Activated effector memory CD4-positive, alpha-beta T cell treated with Interleukin-2 at 50 U/mL for 16 hours (primary cell): ENCODE results near the gene INPP1.
"Not testable (repeated sequence)": the region's sequence is repeated elsewhere in the genome, so short reads cannot be mapped to it uniquely, and the experiment has no call there.

Experiments used
- DNase-seq: peaks from one replicate; pipeline ENCODE4 v3.0.0-alpha.2; 2020

INPP1 gene, protein sequence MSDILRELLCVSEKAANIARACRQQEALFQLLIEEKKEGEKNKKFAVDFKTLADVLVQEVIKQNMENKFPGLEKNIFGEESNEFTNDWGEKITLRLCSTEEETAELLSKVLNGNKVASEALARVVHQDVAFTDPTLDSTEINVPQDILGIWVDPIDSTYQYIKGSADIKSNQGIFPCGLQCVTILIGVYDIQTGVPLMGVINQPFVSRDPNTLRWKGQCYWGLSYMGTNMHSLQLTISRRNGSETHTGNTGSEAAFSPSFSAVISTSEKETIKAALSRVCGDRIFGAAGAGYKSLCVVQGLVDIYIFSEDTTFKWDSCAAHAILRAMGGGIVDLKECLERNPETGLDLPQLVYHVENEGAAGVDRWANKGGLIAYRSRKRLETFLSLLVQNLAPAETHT

DNA sequence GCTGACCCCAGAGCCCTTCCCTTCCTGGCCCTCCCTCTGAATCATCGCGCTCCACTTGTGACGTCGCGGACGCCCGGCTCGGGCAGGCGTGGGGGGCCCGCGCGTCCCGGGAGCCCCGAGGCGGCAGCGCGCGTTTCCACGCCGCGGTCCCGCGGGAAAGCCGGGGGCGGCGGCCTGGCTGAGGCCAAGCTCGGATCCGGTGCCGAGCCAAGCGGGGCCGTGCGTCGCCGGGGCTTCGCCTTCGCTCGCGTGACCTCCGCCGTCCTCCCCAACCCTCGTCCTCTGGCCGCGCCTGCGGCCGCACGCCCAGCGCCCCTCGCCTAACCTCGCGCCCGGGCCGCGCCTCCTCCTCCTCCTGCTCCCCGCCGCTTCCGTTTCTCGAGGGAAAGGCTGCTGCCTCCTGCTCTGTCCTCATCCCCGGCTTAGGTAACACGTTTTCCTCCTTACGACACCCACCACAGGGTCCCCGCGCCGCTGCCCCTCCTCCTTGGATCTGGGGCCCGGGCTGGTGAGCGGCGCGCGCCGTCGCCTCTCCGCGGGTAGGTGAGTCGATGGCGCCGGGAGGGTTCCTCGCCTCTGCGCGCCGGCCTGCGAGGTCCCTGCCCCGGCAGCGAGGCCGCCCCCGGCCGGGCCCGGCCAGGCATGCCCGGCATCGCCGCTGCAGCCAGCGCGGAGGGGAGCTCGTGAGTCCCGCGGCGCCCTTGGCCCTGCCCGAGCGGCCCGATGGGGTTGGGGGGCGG lies at the start of gene INPP1:
Gene INPP1, plus strand, starts transcription at position 54 of the 740 bp plus-strand sequence. CDS start 16,514 bp downstream, outside the sequence.
- peak; percentile 10 for DNase-seq

DNA sequence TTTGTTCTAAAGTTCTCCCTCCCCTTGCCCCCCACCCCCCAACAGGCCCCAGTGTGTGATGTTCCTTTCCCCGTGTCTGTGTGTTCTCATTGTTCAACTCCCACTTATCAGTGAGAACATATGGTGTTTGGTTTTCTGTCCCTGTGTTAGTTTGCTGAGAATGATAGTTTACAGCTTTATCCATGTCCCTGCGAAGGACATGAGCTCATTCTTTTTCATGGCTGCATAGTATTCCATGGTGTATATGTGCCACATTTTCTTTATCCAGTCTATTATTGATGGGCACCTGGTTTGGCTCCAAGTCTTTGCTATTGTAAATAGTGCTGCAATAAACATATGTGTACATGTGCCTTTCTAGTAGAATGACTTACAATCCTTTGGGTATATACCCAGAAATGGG lies 45.5 kb upstream of the INPP1 start:
- DNase-seq: not testable (repeated sequence)

DNA sequence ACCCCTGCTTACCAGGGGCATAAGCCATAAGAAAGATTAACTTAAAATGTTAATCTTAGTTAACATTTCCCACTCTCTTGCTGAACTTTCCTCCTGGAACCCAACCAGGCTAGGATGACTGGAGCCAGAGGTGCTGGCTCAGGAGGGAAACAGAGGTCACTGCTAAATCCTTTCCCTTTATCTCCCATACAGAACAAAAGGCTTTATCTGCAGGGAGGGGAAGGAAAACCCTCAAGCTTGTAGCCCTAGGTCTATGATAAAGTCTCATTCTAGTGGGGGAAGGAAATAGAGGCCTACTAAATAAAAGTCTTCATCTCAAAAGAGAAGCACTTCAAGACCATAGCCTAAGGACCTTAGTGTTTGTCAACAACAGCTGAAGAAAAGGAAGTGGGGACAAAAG lies 42.4 kb upstream of the INPP1 start:
- DNase-seq: no peak

DNA sequence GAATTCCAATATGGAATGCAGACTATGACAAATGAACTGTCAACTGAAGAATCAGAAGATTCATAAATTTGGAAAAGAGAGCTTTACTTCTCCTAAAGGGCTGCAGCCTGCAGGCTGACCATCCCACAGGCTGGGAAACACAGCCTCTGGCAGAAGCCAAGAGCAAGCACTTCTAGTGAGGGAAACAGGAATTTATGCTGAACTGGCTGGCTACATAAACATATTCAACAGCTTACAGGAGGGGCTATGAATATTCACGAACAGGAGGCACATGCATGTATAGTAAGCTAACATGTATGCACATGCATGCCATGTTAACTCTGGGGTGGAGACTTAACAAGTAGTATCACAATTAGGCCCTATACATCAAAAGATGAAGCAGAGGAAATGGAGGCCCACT lies 41.3 kb upstream of the INPP1 start:
- no peak for DNase-seq

DNA sequence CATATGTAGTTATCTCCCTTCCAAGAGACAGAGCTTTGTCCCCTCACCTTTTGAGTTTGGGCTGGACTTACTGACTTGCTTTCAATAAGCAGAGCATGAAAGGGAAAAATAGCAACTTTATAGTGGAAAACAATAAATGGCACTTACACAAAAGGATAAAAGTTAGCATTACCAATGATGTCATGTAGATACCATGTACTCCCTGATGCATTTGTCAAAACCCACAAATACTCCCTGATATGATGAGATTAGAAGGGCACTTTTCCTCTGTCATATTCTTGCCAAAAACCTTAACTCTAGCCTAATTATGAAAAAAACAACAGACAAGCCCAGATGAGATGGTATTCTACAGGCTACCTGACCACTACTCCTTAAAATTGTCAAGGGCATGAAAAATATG lies 39.7 kb upstream of the INPP1 start:
- DNase-seq: no peak

DNA sequence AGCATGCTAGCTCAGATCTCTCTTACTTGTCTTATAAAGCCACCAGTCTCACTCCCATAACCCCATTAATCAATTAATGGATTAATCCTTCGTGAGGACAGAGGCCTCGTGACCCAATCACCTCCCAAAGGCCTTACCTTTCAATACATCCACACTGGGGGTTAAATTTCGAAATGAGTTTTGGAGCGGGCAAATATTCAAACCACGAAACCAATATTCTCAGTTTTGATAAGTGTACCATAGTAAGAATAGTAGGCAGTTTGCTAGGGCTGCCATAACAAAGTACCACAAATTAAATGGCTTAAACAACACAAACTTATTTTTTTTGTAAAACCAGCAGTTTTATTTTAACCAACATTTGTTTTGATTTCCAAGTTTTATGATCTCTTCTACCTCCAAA lies 39.0 kb upstream of the INPP1 start:
- DNase-seq: no peak

DNA sequence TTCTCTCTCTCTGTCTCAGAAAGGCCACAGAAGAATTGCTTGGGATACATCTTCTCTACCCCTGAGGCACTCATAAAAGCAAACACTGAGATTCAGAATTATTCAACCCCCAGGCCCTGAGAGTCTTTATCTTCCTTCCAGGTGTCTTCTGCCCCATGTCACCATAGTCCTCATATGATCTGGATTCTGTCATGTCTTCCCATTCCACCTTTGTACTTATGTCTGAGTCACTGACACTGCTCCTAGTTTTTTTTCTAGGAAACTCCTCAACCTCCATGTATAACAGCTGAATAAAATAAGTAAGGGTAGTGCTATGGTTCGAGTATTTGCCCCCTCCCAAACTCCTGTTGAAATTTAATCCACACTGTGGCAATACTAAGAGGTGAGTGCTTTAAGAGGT lies 35.4 kb upstream of the INPP1 start:
- DNase-seq: no peak

DNA sequence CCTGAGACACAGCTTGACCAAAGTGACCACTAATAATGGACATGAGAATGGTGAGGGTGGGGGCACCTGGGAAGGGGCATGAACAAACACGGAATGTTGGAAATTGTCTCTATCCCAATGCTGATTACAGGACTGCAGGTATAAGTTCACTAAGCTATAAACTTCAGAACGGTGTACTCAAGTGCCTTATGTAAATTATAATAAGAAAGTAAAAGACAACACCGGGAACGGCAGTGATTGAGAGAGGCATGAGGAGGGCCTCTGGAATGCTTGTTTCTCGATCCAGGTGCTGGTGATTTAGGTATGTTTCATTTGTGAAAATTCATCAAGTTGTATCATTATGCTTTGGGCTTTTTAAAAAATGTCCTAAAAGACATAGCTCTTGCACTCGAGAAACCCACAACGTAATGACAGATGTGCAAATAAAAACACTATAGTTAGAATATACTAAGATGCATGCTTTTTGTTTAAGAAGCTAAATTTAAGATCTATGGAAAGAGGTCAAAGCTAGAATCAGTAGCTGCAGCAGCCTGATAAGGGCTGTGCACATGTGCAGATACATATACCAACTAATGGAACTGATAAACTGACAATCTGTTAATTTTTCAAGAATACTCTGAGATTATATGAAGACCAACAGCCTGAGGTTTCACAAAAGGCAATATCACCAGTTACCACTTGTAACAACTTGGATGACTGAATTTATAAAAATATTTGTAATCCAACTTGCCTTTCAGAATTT lies 31.3 kb upstream of the INPP1 start:
- no peak for DNase-seq

DNA sequence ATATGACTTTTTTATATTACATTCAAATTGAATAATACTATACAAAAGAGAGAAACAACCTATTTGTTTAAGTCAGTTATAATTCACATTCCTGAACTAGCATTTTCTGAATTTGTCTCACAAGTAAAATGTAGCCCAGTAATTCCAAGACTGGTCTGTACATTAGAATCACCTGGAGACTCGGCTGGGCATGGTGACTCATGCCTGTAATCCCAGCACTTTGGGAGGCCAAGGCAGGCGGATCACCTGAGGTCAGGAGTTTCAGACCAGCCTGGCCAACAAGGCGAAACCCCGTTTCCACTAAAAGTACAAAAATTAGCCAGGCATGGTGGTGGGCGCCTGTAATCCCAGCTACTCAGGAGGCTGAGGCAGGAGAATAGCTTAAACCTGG lies 30.8 kb upstream of the INPP1 start:
- DNase-seq: not testable (repeated sequence)

DNA sequence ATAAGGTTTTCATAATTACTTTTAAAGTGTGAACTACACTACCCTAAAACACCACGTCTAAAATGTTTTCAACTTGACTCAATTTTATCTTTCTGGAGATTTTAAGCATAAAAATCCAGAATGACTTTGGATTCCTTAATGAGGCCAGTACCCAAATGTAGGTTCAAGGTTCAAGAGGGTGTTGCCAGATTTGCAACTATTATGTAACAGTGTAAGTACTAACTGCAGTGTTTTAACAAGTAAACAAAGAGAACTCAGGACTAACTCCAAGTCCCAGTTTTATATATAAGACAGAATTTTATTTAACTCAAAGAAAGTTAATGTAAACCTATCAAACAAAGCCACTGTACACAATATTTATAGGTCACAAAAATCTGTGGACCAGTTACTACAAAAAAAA lies 29.5 kb upstream of the INPP1 start:
- no peak for DNase-seq

DNA sequence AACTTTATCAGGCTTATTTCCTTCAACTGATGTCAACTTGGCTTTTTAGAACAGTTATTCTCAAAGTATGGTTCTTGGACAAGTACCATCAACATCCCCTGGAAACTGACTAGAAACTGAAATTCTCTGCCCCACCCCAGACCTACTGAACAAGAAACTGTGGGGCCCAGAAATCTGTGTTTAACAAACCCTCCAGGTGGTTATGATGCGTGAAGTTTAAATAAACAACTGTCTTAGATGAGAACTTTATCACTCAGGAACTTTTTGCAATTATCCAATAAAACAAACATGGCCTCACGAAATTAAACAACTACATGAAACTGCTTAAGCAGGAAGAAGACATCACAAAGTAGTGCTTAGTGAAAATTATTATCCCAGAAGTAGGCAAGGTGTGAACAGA lies 28.1 kb upstream of the INPP1 start:
- DNase-seq: no peak

DNA sequence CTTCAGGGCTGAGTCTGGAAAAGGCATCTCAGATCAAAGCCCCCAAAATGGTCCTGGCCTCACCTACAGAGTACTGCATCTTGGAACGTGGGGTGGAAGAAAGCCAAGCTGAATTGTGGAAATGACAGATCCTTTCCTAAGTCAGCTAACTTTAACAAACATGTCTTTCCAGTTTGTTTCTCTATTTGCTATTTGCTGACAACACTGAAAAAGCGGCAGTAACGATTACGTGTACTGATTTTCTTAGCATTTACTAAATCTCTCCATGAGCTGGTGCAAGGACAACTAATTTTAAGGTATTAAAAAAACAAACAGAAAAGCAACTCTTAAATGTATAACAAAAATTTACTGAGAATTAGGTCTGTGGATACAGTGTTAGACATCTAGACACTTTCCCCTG lies 24.9 kb upstream of the INPP1 start:
- no peak for DNase-seq

DNA sequence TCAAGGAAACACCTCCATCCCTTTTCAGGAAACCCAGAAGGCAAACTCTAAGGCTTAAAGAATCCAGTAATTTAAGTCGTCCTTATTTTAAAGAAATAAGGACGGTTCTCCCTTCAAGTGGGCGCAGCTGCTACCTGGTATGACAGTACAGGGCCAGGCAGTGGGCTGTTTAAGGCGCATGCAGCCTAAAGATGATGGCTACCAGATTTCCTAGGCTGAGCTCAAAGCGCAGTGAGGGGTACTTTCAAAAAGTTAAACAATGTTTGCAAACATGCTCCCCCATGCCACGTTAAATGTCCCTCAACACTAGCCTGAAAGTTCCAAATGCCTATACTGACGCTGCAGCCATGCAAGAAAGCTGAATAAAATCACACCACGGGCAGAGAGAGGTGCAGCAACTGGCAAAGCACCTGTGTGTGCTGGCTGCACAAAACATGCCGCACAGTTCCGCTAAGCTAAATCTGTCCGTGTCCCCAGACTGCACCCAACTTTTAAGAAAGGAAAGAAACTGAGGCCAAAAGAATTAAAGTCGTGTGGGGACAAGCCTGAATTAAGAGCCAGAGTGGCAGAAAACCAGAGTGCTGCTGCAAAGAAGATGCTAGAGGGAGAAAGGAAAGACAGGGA lies 24.3 kb upstream of the INPP1 start:
- no peak for DNase-seq

DNA sequence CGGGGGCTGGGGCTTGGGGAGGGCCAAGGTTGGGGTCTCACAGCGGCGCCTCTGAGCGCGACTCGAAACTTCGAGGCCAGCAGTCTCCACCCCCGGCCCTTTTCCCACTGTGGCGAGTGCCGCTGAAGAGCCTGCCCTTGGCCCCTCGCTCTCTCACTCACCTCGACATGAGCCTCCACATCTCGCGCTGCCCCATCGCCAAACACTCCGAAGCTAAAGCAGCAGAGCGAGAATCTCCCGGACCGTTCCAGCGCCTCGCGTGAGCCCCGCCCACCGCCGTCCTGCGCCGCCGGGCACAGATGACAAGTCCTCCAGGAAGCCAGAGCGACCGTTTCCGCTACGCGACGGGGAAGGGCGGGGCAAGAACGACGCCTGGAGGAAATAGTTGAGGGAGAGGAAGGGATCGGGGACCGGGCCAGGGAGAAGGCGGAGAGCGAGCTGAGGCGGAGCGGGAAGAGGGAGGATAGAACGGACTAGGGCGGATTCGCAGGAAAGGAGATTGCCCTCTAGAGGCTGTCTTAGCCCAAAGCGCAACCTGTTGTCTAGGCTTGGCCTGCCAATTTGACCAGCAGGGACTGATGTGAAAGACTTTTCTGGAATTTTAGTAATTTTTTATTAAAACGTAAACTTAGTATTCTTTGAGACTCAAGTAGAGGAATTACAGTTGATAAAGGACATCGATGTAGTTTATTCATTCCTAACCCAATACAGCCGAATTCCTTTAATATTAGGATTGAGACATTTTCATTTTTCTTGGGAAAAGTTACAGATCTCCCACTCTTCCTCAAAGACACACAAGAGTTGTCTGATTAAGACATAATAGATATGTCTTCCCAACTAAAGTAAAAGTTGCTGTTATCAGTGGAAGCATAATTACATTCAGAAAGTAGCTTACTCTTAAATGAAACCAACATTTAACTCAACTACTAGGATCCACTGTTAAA lies 23.6 kb upstream of the INPP1 start, which contains the start of gene HIBCH:
Gene HIBCH, minus strand, starts transcription at position 272 of the 944 bp plus-strand sequence. Its CDS starts 76 bp downstream, at position 196.
- DNase-seq: peak; percentile 74

DNA sequence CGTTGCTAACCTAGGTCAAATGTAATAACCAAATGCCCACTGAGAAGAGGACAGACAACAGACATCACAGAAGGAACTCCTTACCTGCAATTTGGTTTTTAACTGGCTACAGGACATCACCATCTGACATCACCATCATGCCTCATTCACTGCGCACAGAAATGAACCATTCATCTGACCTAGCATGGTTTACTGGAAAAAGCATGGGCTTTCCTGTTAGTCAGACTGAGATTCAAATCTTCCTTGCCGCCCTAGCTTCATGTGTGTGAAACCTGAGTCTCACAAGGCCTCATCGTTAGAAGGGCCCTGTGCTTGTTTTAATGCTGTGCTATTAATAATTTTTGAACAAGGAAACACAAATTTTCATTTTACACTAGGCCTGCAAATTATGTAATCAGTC lies 22.7 kb upstream of the INPP1 start:
- no peak for DNase-seq

DNA sequence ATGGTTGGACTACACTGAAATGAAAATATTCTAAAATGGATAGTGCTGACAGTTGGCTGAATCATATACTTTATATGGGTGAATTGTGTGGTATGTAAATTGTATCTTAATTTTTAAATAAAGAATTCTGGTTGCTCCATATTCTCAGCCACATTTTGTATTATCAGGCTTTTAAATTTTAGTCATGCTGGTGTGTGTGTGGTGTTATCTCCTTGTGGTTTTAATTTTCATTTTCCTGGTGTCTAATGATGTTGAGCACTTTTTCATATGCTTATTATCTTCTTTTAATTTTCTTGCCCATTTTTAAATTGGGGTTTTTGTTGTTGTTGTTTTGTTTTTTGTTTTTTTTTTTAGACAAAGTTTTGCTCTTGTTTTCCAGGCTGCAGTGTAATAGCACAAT lies 20.0 kb upstream of the INPP1 start:
- DNase-seq: no peak

DNA sequence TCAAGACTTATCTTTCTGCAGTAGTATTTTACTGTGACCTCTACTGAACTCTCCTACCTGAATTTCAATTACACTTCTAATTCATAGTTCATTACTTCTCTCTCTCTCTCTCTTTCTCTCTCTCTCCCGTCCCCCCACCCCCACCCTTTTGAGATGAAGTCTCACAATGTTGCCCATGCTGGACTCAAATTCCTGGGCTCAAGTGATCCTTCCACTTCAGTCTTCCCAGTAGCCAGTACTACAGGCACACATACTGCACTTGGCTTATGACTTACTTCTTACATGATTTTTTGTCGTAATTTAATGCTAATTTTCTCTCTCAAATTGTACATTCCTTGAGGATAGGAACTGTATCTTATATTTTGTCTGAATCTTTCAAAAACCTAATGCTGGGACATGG lies 17.8 kb upstream of the INPP1 start:
- DNase-seq: no peak

DNA sequence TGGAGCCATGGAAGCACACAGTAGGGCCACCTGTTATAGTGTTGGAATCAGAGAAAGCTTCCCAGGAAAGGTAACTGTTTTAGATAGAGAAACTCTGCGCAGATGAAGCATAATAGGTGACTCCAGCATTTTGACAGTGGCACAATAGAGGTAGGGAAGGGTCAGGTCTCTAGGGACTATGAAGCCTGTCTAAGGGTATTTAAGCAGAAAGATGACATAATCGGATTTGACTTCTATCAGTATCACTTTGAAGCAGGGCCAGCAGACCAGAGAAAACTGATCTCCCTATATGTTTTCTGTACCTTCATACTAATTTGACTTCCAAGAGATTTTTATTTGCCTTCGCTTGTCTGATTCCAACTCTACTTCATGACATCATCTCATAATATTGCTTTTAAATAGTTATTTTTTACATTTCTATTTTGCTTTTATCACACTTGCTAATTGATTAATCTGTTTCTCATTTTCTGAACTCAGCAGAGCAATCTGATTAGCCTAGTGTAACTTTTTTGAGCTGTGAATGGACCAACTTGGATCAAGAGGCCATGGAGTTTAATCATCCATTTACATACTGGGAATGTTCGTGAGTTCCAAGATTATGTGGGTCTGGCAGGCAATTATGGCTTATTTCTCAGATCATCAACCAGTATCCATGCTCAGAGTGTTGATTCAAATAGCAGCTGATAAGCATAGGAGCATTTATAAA lies 15.4 kb upstream of the INPP1 start:
- no peak for DNase-seq

DNA sequence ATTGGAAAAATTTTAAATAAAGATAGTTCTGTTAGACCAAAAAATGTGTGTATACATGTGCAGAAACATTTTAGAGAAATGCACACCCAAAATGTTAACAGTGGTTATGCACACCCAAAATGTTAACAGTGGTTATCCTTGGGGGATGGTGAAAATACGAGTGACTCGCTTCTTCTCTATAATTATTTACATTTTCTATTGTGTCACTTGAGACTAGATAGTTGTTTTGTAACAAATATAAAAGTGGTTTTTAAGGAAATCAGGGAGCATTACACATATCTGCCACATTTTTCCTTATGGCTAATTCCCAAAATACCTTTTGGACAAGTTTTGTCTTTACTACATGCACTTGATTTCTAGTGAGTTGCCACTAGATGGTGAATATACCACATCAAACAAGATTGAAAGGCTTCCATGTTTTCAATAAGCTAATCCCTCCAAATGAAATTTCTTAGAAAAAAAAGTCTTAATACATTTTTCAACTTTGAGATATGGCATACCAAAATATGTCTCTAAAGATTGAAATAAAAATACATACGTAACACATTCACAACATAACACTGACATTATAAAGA lies 14.7 kb upstream of the INPP1 start:
- no peak for DNase-seq

DNA sequence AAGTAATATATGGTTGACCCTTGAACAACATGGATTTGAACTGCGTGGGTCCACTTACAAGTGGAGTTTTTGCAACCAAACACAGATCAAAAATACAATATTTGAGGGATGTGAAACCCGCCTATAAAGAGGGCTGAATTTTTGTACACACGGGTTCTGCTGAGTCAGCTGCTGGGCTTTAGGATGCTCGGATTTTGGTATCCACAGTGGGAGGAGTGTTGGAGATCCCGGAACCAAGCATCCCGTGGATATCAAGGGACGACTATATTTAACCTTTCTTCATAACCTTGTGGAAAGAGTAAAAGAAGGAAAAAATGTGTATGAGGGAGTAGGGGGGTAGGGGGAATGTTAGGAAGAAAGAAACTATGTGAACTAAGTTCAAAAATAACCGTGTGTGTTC lies 10.0 kb upstream of the INPP1 start:
- no peak for DNase-seq

DNA sequence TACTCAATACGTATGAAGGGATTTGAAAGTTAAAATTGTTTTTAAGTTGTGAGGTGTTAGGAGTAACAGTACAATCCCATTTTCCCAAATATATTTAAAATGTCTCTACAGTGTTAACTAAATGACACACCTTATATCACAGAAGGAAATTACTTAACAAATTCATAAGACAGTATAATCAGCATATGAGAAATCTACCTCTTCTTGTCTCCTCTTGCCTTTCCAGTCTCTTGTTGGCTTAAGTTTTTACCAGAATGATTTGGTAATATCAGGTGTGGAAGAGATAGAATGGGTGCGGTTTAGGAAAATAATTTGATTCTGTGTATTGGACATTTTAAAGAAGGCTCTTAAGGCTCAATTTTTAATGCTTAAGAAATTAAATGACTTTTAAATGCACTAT lies 9.5 kb upstream of the INPP1 start:
- DNase-seq: no peak
